ENCODE results near the gene ZNF593. TPM values are rescaled to one million over a fixed set of nuclear protein-coding genes. Genes with fewer than 3 reads are reported as not detected.

ZNF593 gene
- total RNA-seq, 6 experiments from 2014 or later, result 16.8 to 39.6 (median 20.7) TPM

DNA sequence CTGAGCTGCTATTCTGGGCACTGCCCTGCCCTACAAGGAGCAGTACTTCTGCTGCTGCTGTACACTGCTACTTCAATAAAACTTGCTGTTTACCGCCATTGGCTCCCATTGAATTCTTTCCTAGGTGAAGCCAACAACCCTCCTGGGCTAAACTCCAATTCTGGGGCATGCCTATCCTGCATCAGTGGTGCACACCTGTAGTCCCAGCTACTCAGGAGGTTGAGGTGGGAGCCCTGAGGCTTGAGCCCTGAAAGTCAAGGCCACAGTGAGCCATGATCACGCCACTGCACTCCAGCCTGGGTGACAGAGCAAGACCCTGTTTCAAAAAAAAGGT, 36.9 kb upstream of the ZNF593 start:
- no peak overlapping the region for H3K27ac ChIP-seq
- WGBS (ENCODE audit: insufficient coverage, low coverage, low lambda C conversion rate, missing lambda C conversion rate), result 100% methylated on average over 1 of the region's 2 CpGs
- H3K36me3 ChIP-seq, result no peaks in the 10 kb centered on the region
- intact Hi-C loops (cut with DNase I), result no loop called here
- H3K4me1 ChIP-seq, result peaks cover 0 to 11% (median 0%) of the 10 kb centered on the region in 4 donors
- no peaks in the 10 kb centered on the region for H3K27me3 ChIP-seq
- H3K9me3 ChIP-seq, result no peaks in the 10 kb centered on the region
- TF ChIP-seq, protein P1, sequence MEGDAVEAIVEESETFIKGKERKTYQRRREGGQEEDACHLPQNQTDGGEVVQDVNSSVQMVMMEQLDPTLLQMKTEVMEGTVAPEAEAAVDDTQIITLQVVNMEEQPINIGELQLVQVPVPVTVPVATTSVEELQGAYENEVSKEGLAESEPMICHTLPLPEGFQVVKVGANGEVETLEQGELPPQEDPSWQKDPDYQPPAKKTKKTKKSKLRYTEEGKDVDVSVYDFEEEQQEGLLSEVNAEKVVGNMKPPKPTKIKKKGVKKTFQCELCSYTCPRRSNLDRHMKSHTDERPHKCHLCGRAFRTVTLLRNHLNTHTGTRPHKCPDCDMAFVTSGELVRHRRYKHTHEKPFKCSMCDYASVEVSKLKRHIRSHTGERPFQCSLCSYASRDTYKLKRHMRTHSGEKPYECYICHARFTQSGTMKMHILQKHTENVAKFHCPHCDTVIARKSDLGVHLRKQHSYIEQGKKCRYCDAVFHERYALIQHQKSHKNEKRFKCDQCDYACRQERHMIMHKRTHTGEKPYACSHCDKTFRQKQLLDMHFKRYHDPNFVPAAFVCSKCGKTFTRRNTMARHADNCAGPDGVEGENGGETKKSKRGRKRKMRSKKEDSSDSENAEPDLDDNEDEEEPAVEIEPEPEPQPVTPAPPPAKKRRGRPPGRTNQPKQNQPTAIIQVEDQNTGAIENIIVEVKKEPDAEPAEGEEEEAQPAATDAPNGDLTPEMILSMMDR (IDR thresholded peaks at IDR 0.05), result no peak
- no peak for TF ChIP-seq POLR2A (IDR thresholded peaks at IDR 0.05)
- no peak overlapping the region for H3K4me3 ChIP-seq
- ATAC-seq (no peak), DNase-seq (no peak)

DNA sequence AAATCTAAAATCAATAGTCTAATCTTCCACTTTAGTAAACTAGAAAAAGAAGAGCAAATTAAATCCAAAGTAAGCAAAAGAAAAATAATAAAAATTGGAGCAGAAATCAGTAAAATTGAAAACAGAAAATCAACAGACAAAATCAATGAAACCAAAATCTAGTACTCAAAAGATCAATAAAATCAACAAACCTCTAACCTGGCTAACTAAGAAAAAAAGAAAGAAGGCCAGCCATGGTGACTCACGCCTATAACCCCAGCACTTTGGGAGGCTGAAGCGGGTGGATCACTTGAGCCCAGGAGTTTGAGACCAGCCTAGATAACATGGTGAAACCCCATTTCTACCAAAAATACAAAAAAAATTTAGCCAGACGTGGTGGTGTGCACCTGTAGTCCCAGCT, 35.2 kb upstream of the ZNF593 start:
- H3K4me3 ChIP-seq, result no peak overlapping the region
- 14% methylated on average over 1 of the region's 3 CpGs for WGBS (ENCODE audit: insufficient coverage, low coverage, low lambda C conversion rate, missing lambda C conversion rate)
- DNase-seq (no peak), ATAC-seq (peak in 1 of 4 donors; percentile 72)
- intact Hi-C loops (cut with DNase I), result no loop called here
- no peaks in the 10 kb centered on the region for H3K27me3 ChIP-seq
- no peak overlapping the region for H3K27ac ChIP-seq
- no peak for TF ChIP-seq POLR2A (IDR thresholded peaks at IDR 0.05)
- TF ChIP-seq, protein P1 (IDR thresholded peaks at IDR 0.05), result no peak
- H3K9me3 ChIP-seq, result no peaks in the 10 kb centered on the region
- peaks cover 0 to 11% (median 0%) of the 10 kb centered on the region in 4 donors for H3K4me1 ChIP-seq
- H3K36me3 ChIP-seq, result no peaks in the 10 kb centered on the region

DNA sequence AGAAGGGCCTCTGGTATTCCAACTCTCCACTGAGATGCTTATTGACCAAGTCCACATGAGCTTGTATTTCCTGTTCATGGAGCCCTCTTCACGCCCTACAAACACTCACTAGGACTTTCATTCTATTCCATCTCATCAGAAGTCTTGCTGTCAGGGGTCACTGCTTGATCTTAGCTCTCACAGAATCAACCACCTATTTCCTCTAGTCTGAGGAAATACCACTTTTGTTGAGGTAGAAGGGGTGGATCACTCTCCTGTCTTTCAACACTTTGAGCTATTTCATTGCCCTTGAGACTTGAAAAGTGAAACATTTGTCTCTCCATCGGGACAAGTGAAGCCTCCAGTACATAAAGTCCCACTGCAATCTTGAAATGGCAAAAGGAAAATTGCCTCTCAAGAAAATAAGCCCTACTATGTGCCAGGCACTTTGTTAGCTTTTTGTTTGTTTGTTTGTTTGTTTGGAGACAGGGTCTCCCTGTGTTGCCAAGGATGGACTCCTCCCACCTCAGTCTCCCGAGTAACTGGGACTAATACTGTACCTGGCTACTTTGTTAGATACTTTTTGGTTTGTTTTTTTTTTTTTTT, 30.6 kb upstream of the ZNF593 start:
- Histone ChIP-seq H3K27me3 (no peaks in the 10 kb centered on the region), H3K4me3 (no peak overlapping the region), H3K4me1 (peaks cover 0 to 8% (median 0%) of the 10 kb centered on the region in 4 donors), H3K9me3 (no peaks in the 10 kb centered on the region), H3K27ac (no peak overlapping the region), H3K36me3 (no peaks in the 10 kb centered on the region)
- no peak for DNase-seq
- TF ChIP-seq, protein P1 (IDR thresholded peaks at IDR 0.05), result no peak
- no peak for TF ChIP-seq POLR2A (IDR thresholded peaks at IDR 0.05)
- 61% methylated on average over 3 of the region's 3 CpGs for WGBS (ENCODE audit: insufficient coverage, low coverage, low lambda C conversion rate, missing lambda C conversion rate)
- no peak for ATAC-seq
- intact Hi-C loops (cut with DNase I), result no loop called here

DNA sequence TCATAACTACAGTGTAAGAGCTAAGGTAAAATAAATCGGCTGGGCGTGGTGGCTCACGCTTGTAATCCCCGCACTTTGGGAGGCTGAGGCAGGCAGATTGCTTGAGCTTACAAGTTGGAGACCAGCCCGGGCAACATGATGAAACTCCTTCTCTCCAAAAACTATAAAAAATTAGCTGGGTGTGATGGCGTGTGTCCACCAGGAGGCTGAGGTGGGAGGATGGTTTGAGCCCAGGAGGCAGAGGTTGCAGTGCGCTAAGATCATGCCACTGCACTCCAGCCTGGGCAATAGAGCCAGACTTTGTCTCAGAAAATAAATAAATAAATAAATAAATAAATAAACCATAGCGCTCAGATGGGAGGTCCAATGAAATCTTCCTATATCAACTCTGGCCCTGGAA, 27.5 kb upstream of the ZNF593 start:
- H3K4me1 ChIP-seq, result no peaks in the 10 kb centered on the region
- no peaks in the 10 kb centered on the region for H3K36me3 ChIP-seq
- no peaks in the 10 kb centered on the region for H3K9me3 ChIP-seq
- ATAC-seq (no peak), DNase-seq (no peak)
- no peaks in the 10 kb centered on the region for H3K27me3 ChIP-seq
- 86% methylated on average over 6 of the region's 8 CpGs for WGBS (ENCODE audit: insufficient coverage, low coverage, low lambda C conversion rate, missing lambda C conversion rate)
- intact Hi-C loops (cut with DNase I), result no loop called here
- H3K27ac ChIP-seq, result no peak overlapping the region
- no peak for TF ChIP-seq POLR2A (IDR thresholded peaks at IDR 0.05)
- TF ChIP-seq, protein P1 (IDR thresholded peaks at IDR 0.05), result no peak
- H3K4me3 ChIP-seq, result no peak overlapping the region
